NCI-H1694 (cell line): ENCODE measurements around the gene FBXO42.
A peak's percentile ranks its signal among the peaks of the same experiment; 100 is the strongest.
"Not testable (repeated sequence)": the region's sequence is repeated elsewhere in the genome, so short reads cannot be mapped to it uniquely, and the experiment has no call there.

ENCODE experiments used
- DNase-seq: peaks from one replicate; lab custom pipeline; 2025; lab: John Stamatoyannopoulos, UW

The FBXO42 gene

GRCh38 chr1:16242556-16243214, 109.6 kb downstream of the FBXO42 start:
- no peak for DNase-seq

- no peak for DNase-seq
Observed at GRCh38 chr1:16241221-16241708, 111.0 kb downstream of the FBXO42 start.

- DNase-seq: no peak
Observed at GRCh38 chr1:16239972-16240491, 112.2 kb downstream of the FBXO42 start.

- no peak for DNase-seq
Observed at GRCh38 chr1:16237343-16237830, 114.9 kb downstream of the FBXO42 start.

- DNase-seq: peak; percentile 74
Observed at GRCh38 chr1:16236511-16237342, 115.6 kb downstream of the FBXO42 start, which contains the start of gene CPLANE2. Gene CPLANE2, minus strand, starts transcription at chr1:16237183. Its CDS starts 441 bp downstream, at chr1:16236742.

- peak; percentile 56 for DNase-seq
Observed at GRCh38 chr1:16235944-16236510, 116.3 kb downstream of the FBXO42 start.

- DNase-seq: no peak
Observed at GRCh38 chr1:16235347-16235746, 116.9 kb downstream of the FBXO42 start.

GRCh38 chr1:16233431-16233830, 118.8 kb downstream of the FBXO42 start:
- DNase-seq: no peak

- no peak for DNase-seq
Observed at GRCh38 chr1:16232316-16232710, 120.0 kb downstream of the FBXO42 start.

GRCh38 chr1:16231331-16232315, 120.7 kb downstream of the FBXO42 start:
- no peak for DNase-seq

GRCh38 chr1:16230744-16231143, 121.5 kb downstream of the FBXO42 start:
- no peak for DNase-seq

- DNase-seq: no peak
Observed at GRCh38 chr1:16229976-16230740, 122.1 kb downstream of the FBXO42 start.

- no peak for DNase-seq
Observed at GRCh38 chr1:16226490-16227179, 125.6 kb downstream of the FBXO42 start.

- no peak for DNase-seq
Observed at GRCh38 chr1:16226129-16226489, 126.2 kb downstream of the FBXO42 start.

GRCh38 chr1:16224472-16224871, 127.8 kb downstream of the FBXO42 start:
- DNase-seq: no peak

GRCh38 chr1:16222716-16223115, 129.6 kb downstream of the FBXO42 start:
- DNase-seq: not testable (repeated sequence)

- DNase-seq: no peak
Observed at GRCh38 chr1:16221499-16221898, 130.8 kb downstream of the FBXO42 start.

- DNase-seq: no peak
Observed at GRCh38 chr1:16219968-16220500, 132.2 kb downstream of the FBXO42 start.

GRCh38 chr1:16218674-16219071, 133.6 kb downstream of the FBXO42 start:
- DNase-seq: no peak
